Tibial nerve (tissue), 4 donors: ENCODE results near the gene DYNC1I1. TPM values are rescaled to one million over a fixed set of nuclear protein-coding genes. Genes with fewer than 3 reads are reported as not detected.

Experiments
- DNase-seq, 2 donors: peaks; one replicate each; pipeline ENCODE4 v3.0.0-alpha.2; 2019; ENCODE audit warnings: low spot score in 2 of 2
- H3K27ac ChIP-seq, 4 donors: fragments of 200-600 bp; sonication (generic) in 3 of 4; one replicate each; pipeline ENCODE4 v1.5.1; 2017 to 2019; ENCODE audit warnings: mild to moderate bottlenecking in 1 of 4
- H3K27me3 ChIP-seq, 2 donors: fragments of 200-600 bp; sonication (generic) in 1 of 2; one replicate each; pipeline versions ENCODE4 v1.5.1 to v1.6.0; 2017 to 2019
- H3K36me3 ChIP-seq, 3 donors: fragments of 200-600 bp; sonication (generic); one replicate each; pipeline ENCODE4 v1.5.1; 2018 to 2019
- H3K4me1 ChIP-seq, 4 donors: fragments of 200-600 bp; sonication (generic) in 3 of 4; one replicate each; pipeline ENCODE4 v1.5.1; 2017 to 2019
- H3K4me3 ChIP-seq, 4 donors: fragments of 200-600 bp; sonication (generic) in 3 of 4; one replicate each; pipeline ENCODE4 v1.5.1; 2017 to 2019; ENCODE audit warnings: mild to moderate bottlenecking in 1 of 4, moderate library complexity in 1 of 4
- H3K9me3 ChIP-seq, 4 donors: fragments of 200-600 bp; sonication (generic) in 3 of 4; one replicate each; pipeline ENCODE4 v1.5.1; 2017 to 2019
- EP300 ChIP-seq, 2 donors: sonication (generic); formaldehyde crosslinking; IDR thresholded peaks; one replicate each; pipeline ENCODE4 v1.6.1; 2017; ENCODE audit warnings: antibody characterized with exemption in 2 of 2, mild to moderate bottlenecking in 1 of 2
- POLR2A ChIP-seq, 2 donors: fragments of 450-650 bp; IDR thresholded peaks; one replicate each; pipeline ENCODE4 v1.6.1; 2017; ENCODE audit warnings: antibody characterized with exemption in 2 of 2, mild to moderate bottlenecking in 2 of 2, moderate library complexity in 2 of 2
- WGBS, 2 donors: methylation state at CpG; one replicate each; pipeline ENCODE4 v1.1.5; 2018; 5-methylcytosine and 5-hydroxymethylcytosine counted together
- total RNA-seq, 4 donors: library from RNA; depleted of rRNA; stranded (reverse); fragments of >200 nt; gene quantifications; one replicate each; pipeline ENCODE4 v1.1.0, GENCODE V29; 2016
- TF ChIP-seq, protein P1 (sequence below), 5 experiments: fragments of 200-600 bp in 3 of 5; fragments of 450-650 bp in 2 of 5; sonication (generic) in 3 of 5; IDR thresholded peaks; one replicate each; pipeline ENCODE4 v1.5.1; 2016 to 2019; ENCODE audit warnings: antibody characterized with exemption in 5 of 5, mild to moderate bottlenecking in 3 of 5, moderate library complexity in 2 of 5

The DYNC1I1 gene
- total RNA-seq, 4 donors from 2014 or later: 5.5 to 12.0 (median 9.8) TPM

GRCh38 chr7:96093435-96093834 lies 321.1 kb downstream of the DYNC1I1 start:
- Histone ChIP-seq H3K27me3 (no peaks in the 10 kb centered on the region), H3K4me3 (no peak overlapping the region), H3K9me3 (no peaks in the 10 kb centered on the region), H3K27ac (no peak overlapping the region), H3K36me3 (no peaks in the 10 kb centered on the region), H3K4me1 (no peaks in the 10 kb centered on the region)
- 18 to 20% methylated on average over 1 of the region's 1 CpG for WGBS, 2 donors
- no peak for DNase-seq
- TF ChIP-seq EP300 (IDR thresholded peaks at IDR 0.05) (no peak), POLR2A (IDR thresholded peaks at IDR 0.05) (no peak)
- TF ChIP-seq, protein P1, sequence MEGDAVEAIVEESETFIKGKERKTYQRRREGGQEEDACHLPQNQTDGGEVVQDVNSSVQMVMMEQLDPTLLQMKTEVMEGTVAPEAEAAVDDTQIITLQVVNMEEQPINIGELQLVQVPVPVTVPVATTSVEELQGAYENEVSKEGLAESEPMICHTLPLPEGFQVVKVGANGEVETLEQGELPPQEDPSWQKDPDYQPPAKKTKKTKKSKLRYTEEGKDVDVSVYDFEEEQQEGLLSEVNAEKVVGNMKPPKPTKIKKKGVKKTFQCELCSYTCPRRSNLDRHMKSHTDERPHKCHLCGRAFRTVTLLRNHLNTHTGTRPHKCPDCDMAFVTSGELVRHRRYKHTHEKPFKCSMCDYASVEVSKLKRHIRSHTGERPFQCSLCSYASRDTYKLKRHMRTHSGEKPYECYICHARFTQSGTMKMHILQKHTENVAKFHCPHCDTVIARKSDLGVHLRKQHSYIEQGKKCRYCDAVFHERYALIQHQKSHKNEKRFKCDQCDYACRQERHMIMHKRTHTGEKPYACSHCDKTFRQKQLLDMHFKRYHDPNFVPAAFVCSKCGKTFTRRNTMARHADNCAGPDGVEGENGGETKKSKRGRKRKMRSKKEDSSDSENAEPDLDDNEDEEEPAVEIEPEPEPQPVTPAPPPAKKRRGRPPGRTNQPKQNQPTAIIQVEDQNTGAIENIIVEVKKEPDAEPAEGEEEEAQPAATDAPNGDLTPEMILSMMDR (IDR thresholded peaks at IDR 0.05): no peak

DNA sequence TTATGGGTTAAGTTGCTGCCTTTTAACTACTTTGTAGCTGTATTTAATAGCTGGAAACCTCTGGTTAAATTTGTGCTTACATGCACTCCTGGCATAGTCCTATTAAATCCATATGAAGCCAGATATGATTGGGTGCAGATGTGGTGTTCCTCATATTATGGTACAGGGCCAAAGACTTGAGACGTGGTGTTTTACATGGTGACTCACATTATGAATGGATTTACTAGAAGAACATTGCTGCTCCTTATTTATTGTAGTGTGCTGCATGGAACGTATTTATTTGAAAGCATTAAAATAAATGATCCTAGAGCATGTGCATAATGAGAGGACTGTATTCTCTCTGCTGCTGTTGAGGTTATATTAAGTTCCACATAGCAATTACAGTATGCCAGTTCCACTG lies 325.5 kb downstream of the DYNC1I1 start:
- H3K27me3 ChIP-seq: no peaks in the 10 kb centered on the region
- no peak overlapping the region for H3K27ac ChIP-seq
- WGBS, 2 donors: 53 to 73% methylated on average over 2 of the region's 2 CpGs
- H3K4me3 ChIP-seq: no peak overlapping the region
- H3K36me3 ChIP-seq: no peaks in the 10 kb centered on the region
- DNase-seq: no peak
- TF ChIP-seq POLR2A (IDR thresholded peaks at IDR 0.05): no peak
- TF ChIP-seq, protein P1 (IDR thresholded peaks at IDR 0.05): no peak
- TF ChIP-seq EP300 (IDR thresholded peaks at IDR 0.05): no peak
- peaks cover 0 to 14% (median 0%) of the 10 kb centered on the region in 4 donors for H3K9me3 ChIP-seq
- no peaks in the 10 kb centered on the region for H3K4me1 ChIP-seq

GRCh38 chr7:96100737-96101136 lies 328.4 kb downstream of the DYNC1I1 start:
- Histone ChIP-seq H3K27ac (no peak overlapping the region), H3K4me1 (no peaks in the 10 kb centered on the region), H3K36me3 (no peaks in the 10 kb centered on the region), H3K4me3 (no peak overlapping the region), H3K9me3 (peaks cover 0 to 14% (median 0%) of the 10 kb centered on the region in 4 donors), H3K27me3 (no peaks in the 10 kb centered on the region)
- no peak for DNase-seq
- 63 to 77% methylated on average over 1 of the region's 1 CpG for WGBS, 2 donors
- TF ChIP-seq POLR2A (IDR thresholded peaks at IDR 0.05) (no peak), EP300 (IDR thresholded peaks at IDR 0.05) (no peak)
- TF ChIP-seq, protein P1 (IDR thresholded peaks at IDR 0.05): no peak

- DNase-seq: no peak
- no peaks in the 10 kb centered on the region for H3K27me3 ChIP-seq
- TF ChIP-seq POLR2A (IDR thresholded peaks at IDR 0.05) (no peak), EP300 (IDR thresholded peaks at IDR 0.05) (no peak)
- TF ChIP-seq, protein P1 (IDR thresholded peaks at IDR 0.05): no peak
- no peak overlapping the region for H3K4me3 ChIP-seq
- H3K27ac ChIP-seq: no peak overlapping the region
- H3K9me3 ChIP-seq: peaks cover 0 to 14% (median 0%) of the 10 kb centered on the region in 4 donors
- H3K4me1 ChIP-seq: no peaks in the 10 kb centered on the region
- H3K36me3 ChIP-seq: no peaks in the 10 kb centered on the region
These were observed 329.9 kb downstream of the DYNC1I1 start for GRCh38 chr7:96102096-96102811.

- no peak for TF ChIP-seq EP300 (IDR thresholded peaks at IDR 0.05)
- no peak for TF ChIP-seq POLR2A (IDR thresholded peaks at IDR 0.05)
- TF ChIP-seq, protein P1 (IDR thresholded peaks at IDR 0.05): no peak
- Histone ChIP-seq H3K9me3 (peaks cover 0 to 5% (median 0%) of the 10 kb centered on the region in 4 donors), H3K27me3 (no peaks in the 10 kb centered on the region), H3K36me3 (no peaks in the 10 kb centered on the region), H3K27ac (no peak overlapping the region), H3K4me3 (no peak overlapping the region), H3K4me1 (no peaks in the 10 kb centered on the region)
- DNase-seq: no peak
These were observed 332.6 kb downstream of the DYNC1I1 start for GRCh38 chr7:96104984-96105383.
